Measurements from ENCODE around the gene JDP2.

JDP2 gene

GRCh38 chr14:75489480-75489837 is 61.6 kb downstream of the JDP2 start:
- DNase-seq: no peak

GRCh38 chr14:75491376-75491978 is 63.7 kb downstream of the JDP2 start:
- DNase-seq: no peak

GRCh38 chr14:75492832-75493591 is 65.2 kb downstream of the JDP2 start:
- no peak for DNase-seq

- DNase-seq: no peak
Measured at GRCh38 chr14:75493592-75494087, 65.8 kb downstream of the JDP2 start.

- DNase-seq: no peak
Measured at GRCh38 chr14:75494896-75495295, 67.1 kb downstream of the JDP2 start.

- no peak for DNase-seq
Measured at GRCh38 chr14:75495399-75495798, 67.6 kb downstream of the JDP2 start.

GRCh38 chr14:75495882-75496281 is 68.1 kb downstream of the JDP2 start:
- no peak for DNase-seq

- DNase-seq: no peak
Measured at GRCh38 chr14:75496755-75497154, 68.9 kb downstream of the JDP2 start.

GRCh38 chr14:75497191-75497590 is 69.4 kb downstream of the JDP2 start:
- no peak for DNase-seq

- DNase-seq: no peak
Measured at GRCh38 chr14:75497701-75498100, 69.9 kb downstream of the JDP2 start.

- no peak for DNase-seq
Measured at GRCh38 chr14:75499084-75499875, 71.5 kb downstream of the JDP2 start.

GRCh38 chr14:75501080-75501479 is 73.3 kb downstream of the JDP2 start:
- DNase-seq: no peak

GRCh38 chr14:75504411-75504810 is 76.6 kb downstream of the JDP2 start:
- no peak for DNase-seq

GRCh38 chr14:75506930-75507329 is 79.1 kb downstream of the JDP2 start:
- no peak for DNase-seq

GRCh38 chr14:75510547-75510946 is 82.7 kb downstream of the JDP2 start:
- no peak for DNase-seq

- no peak for DNase-seq
Measured at GRCh38 chr14:75511201-75511600, 83.4 kb downstream of the JDP2 start.

- no peak for DNase-seq
Measured at GRCh38 chr14:75513911-75514672, 86.3 kb downstream of the JDP2 start.

- no peak for DNase-seq
Measured at GRCh38 chr14:75514673-75515628, 87.1 kb downstream of the JDP2 start.

GRCh38 chr14:75515629-75515996 is 87.8 kb downstream of the JDP2 start:
- DNase-seq: no peak

GRCh38 chr14:75518625-75519024 is 90.8 kb downstream of the JDP2 start:
- DNase-seq: no peak

GRCh38 chr14:75519394-75519793 is 91.6 kb downstream of the JDP2 start:
- DNase-seq: no peak

All from NCI-H524 treated with DMSO at 0.1 percent for 48 hours (cell line).